SK-N-MC (cell line): ENCODE results near the gene KIAA0825.

Source experiments
- FOXP2 ChIP-seq: optimal IDR thresholded peaks from 2 replicates; pipeline ENCODE3; 2011; ENCODE audit warnings: mild to moderate bottlenecking, moderate library complexity; ENCODE audit not compliant: insufficient read depth; ENCODE audit errors: extremely low read length, control extremely low read depth
- POLR2AphosphoS5 ChIP-seq: IDR thresholded peaks from 2 replicates; pipeline ENCODE4 v1.6.1; 2012; ENCODE audit warnings: mild to moderate bottlenecking, low read depth, low read length, borderline replicate concordance

GRCh38 chr5:94467346-94467953 lies 151.0 kb downstream of the KIAA0825 start:
- TF ChIP-seq FOXP2 (no peak), POLR2AphosphoS5 (no peak)
